Osteocyte (in vitro differentiated cells): ENCODE data around the gene FOXQ1. TPM values are rescaled to one million over a fixed set of nuclear protein-coding genes. Genes with fewer than 3 reads are reported as not detected.

Experiments used
- DNase-seq: peaks from one replicate; pipeline ENCODE4 v3.0.0; 2021; ENCODE audit warnings: mixed read lengths; ENCODE audit not compliant: unreplicated experiment; ENCODE audit errors: extremely low spot score
- H3K27ac Mint-ChIP-seq: one replicate; pipeline ENCODE4 v1.8.0; 2021; ENCODE audit warnings: mild to moderate bottlenecking, mixed read lengths; ENCODE audit not compliant: unreplicated experiment
- H3K27me3 Mint-ChIP-seq: one replicate; pipeline ENCODE4 v1.8.0; 2021; ENCODE audit warnings: mixed read lengths; ENCODE audit not compliant: unreplicated experiment
- H3K36me3 Mint-ChIP-seq: one replicate; pipeline ENCODE4 v1.8.0; 2021; ENCODE audit warnings: mixed read lengths; ENCODE audit not compliant: unreplicated experiment
- H3K4me1 Mint-ChIP-seq: one replicate; pipeline ENCODE4 v1.8.0; 2021; ENCODE audit warnings: mixed read lengths; ENCODE audit not compliant: unreplicated experiment
- H3K4me3 Mint-ChIP-seq: one replicate; pipeline ENCODE4 v1.8.0; 2021; ENCODE audit warnings: mild to moderate bottlenecking, moderate library complexity, mixed read lengths; ENCODE audit not compliant: unreplicated experiment
- H3K9me3 Mint-ChIP-seq: one replicate; pipeline ENCODE4 v1.8.0; 2021; ENCODE audit warnings: mixed read lengths; ENCODE audit not compliant: unreplicated experiment
- CTCF ChIP-seq: fragments of 200-600 bp; sonication (generic); IDR thresholded peaks from 2 replicates; pipeline ENCODE4 v1.5.0; 2021; ENCODE audit warnings: antibody characterized with exemption, mild to moderate bottlenecking, moderate library complexity
- total RNA-seq: library from RNA; stranded (reverse); gene quantifications from 2 replicates; pipeline ENCODE4 v1.2.1, GENCODE V29; 2021

Gene FOXQ1
- total RNA-seq, 1 donor from 2014 or later = not detected

GRCh38 chr6:1271071-1271763, 40.7 kb upstream of the FOXQ1 start:
- no peak overlapping the region for H3K4me3 Mint-ChIP-seq
- DNase-seq = no peak
- no peaks in the 10 kb centered on the region for H3K4me1 Mint-ChIP-seq
- peaks cover 2% of the 10 kb centered on the region for H3K27me3 Mint-ChIP-seq
- no peak for TF ChIP-seq CTCF
- H3K36me3 Mint-ChIP-seq = no peaks in the 10 kb centered on the region
- no peak overlapping the region for H3K27ac Mint-ChIP-seq
- H3K9me3 Mint-ChIP-seq = no peaks in the 10 kb centered on the region

GRCh38 chr6:1278061-1278720, 33.7 kb upstream of the FOXQ1 start:
- Mint-ChIP-seq H3K27ac (no peak overlapping the region), H3K27me3 (peaks cover 15% of the 10 kb centered on the region), H3K4me1 (no peaks in the 10 kb centered on the region), H3K4me3 (no peak overlapping the region), H3K36me3 (no peaks in the 10 kb centered on the region), H3K9me3 (no peaks in the 10 kb centered on the region)
- no peak for TF ChIP-seq CTCF
- no peak for DNase-seq

GRCh38 chr6:1279065-1279464, 32.8 kb upstream of the FOXQ1 start:
- TF ChIP-seq CTCF = no peak
- Mint-ChIP-seq H3K4me3 (no peak overlapping the region), H3K4me1 (no peaks in the 10 kb centered on the region), H3K27me3 (peaks cover 19% of the 10 kb centered on the region), H3K9me3 (no peaks in the 10 kb centered on the region), H3K27ac (no peak overlapping the region), H3K36me3 (no peaks in the 10 kb centered on the region)
- DNase-seq = no peak

- H3K9me3 Mint-ChIP-seq = no peaks in the 10 kb centered on the region
- no peaks in the 10 kb centered on the region for H3K36me3 Mint-ChIP-seq
- H3K27ac Mint-ChIP-seq = no peak overlapping the region
- no peaks in the 10 kb centered on the region for H3K4me1 Mint-ChIP-seq
- no peak for DNase-seq
- H3K4me3 Mint-ChIP-seq = no peak overlapping the region
- no peak for TF ChIP-seq CTCF
- peaks cover 18% of the 10 kb centered on the region for H3K27me3 Mint-ChIP-seq
These were observed 31.1 kb upstream of the FOXQ1 start for GRCh38 chr6:1280666-1281300.

GRCh38 chr6:1281746-1282145, 30.2 kb upstream of the FOXQ1 start:
- TF ChIP-seq CTCF = no peak
- no peaks in the 10 kb centered on the region for H3K9me3 Mint-ChIP-seq
- H3K27ac Mint-ChIP-seq = no peak overlapping the region
- no peak for DNase-seq
- no peaks in the 10 kb centered on the region for H3K4me1 Mint-ChIP-seq
- no peaks in the 10 kb centered on the region for H3K36me3 Mint-ChIP-seq
- no peak overlapping the region for H3K4me3 Mint-ChIP-seq
- peaks cover 18% of the 10 kb centered on the region for H3K27me3 Mint-ChIP-seq
